Right lobe of liver (tissue), 6 donors: ENCODE data around the gene TLL1. TPM values are rescaled to one million over a fixed set of nuclear protein-coding genes. Genes with fewer than 3 reads are reported as not detected.

Source experiments
- ATAC-seq, 4 donors: fragments of 200-7000 bp; cut with Tn5 transposase; one replicate each; pipeline ENCODE4 v1.9.1; 2020; ENCODE audit warnings: mild to moderate bottlenecking in 4 of 4, moderate library complexity in 4 of 4
- DNase-seq, 3 donors: peaks; one replicate each; pipeline ENCODE4 v3.0.0-alpha.2; 2020
- H3K27ac ChIP-seq, 3 donors: fragments of 200-600 bp; one replicate each; pipeline ENCODE4 v1.8.0; 2022
- H3K27me3 ChIP-seq, 2 donors: fragments of 200-600 bp; one replicate each; pipeline ENCODE4 v1.8.0; 2022
- H3K36me3 ChIP-seq, 4 donors: fragments of 200-600 bp; sonication (generic) in 1 of 4; one replicate each; pipeline versions ENCODE4 v1.5.1 to v1.8.0; 2017 to 2022; ENCODE audit warnings: control low read depth in 1 of 4
- H3K4me1 ChIP-seq, 4 donors: fragments of 200-600 bp; sonication (generic) in 1 of 4; one replicate each; pipeline versions ENCODE4 v1.5.1 to v1.8.0; 2017 to 2022; ENCODE audit warnings: control low read depth in 1 of 4
- H3K4me3 ChIP-seq, 3 donors: fragments of 200-600 bp; one replicate each; pipeline ENCODE4 v1.8.0; 2022
- H3K9me3 ChIP-seq, 4 donors: fragments of 200-600 bp; sonication (generic) in 1 of 4; one replicate each; pipeline versions ENCODE4 v1.5.1 to v1.8.0; 2017 to 2022; ENCODE audit warnings: control low read depth in 1 of 4
- CTCF ChIP-seq, 4 donors: fragments of 200-600 bp in 3 of 4; fragments of 450-650 bp in 1 of 4; IDR thresholded peaks; one replicate each; pipeline versions ENCODE4 v1.5.1 to v1.8.0; 2016 to 2022; ENCODE audit warnings: antibody characterized with exemption in 4 of 4, mild to moderate bottlenecking in 2 of 4
- POLR2A ChIP-seq: fragments of 450-650 bp; IDR thresholded peaks from one replicate; pipeline ENCODE4 v1.6.1; 2017; ENCODE audit warnings: antibody characterized with exemption, mild to moderate bottlenecking
- WGBS: methylation state at CpG from one replicate; pipeline ENCODE4 v1.1.6; 2018; ENCODE audit warnings: low coverage, low lambda C conversion rate; ENCODE audit not compliant: insufficient coverage; ENCODE audit errors: missing lambda C conversion rate; 5-methylcytosine and 5-hydroxymethylcytosine counted together
- intact Hi-C, 2 donors: fragments of 100-400 bp; cut with DNase I; formaldehyde crosslinking; loops; one replicate each; pipeline versions ENCODE4 v1.11.2 to v1.14.1; 2022
- total RNA-seq, 6 experiments: library from RNA; depleted of rRNA in 2 of 6; stranded (reverse); fragments of >200 nt in 2 of 6; fragmentation: NEBNext Ultra II Directional in 3 of 6; extraction: Animal tissue kit (Norgen Biotek cat#: 25700) in 3 of 6; gene quantifications; one replicate each; pipeline versions ENCODE4 v1.1.0 to v1.2.4, GENCODE V29; 2016 to 2023
- donor health status: DM: no; HTN: yes; CAD: no.
- donor health status: DM: no; HTN: no; CAD: no.
- donor health status: DM: no; HTN: no; CAD: no.
- donor health status: DM: no; HTN: yes; CAD: no.
- donor health status: DM: no; HTN: yes; CAD: no.

The TLL1 gene
- total RNA-seq, 6 experiments from 2014 or later: 0.15 to 0.34 (median 0.26) TPM

GRCh38 chr4:165947019-165947418, 74.0 kb downstream of the TLL1 start:
- WGBS: 54% methylated on average over 3 of the region's 3 CpGs
- no peaks in the 10 kb centered on the region for H3K36me3 ChIP-seq
- H3K9me3 ChIP-seq: no peaks in the 10 kb centered on the region
- no peak overlapping the region for H3K27ac ChIP-seq
- H3K4me3 ChIP-seq: no peak overlapping the region
- no peaks in the 10 kb centered on the region for H3K4me1 ChIP-seq
- DNase-seq: no peak
- H3K27me3 ChIP-seq: no peaks in the 10 kb centered on the region
- no peak for ATAC-seq
- intact Hi-C loops: no loop called here
- TF ChIP-seq POLR2A (no peak), CTCF (IDR thresholded peaks at IDR 0.05) (no peak)

DNA sequence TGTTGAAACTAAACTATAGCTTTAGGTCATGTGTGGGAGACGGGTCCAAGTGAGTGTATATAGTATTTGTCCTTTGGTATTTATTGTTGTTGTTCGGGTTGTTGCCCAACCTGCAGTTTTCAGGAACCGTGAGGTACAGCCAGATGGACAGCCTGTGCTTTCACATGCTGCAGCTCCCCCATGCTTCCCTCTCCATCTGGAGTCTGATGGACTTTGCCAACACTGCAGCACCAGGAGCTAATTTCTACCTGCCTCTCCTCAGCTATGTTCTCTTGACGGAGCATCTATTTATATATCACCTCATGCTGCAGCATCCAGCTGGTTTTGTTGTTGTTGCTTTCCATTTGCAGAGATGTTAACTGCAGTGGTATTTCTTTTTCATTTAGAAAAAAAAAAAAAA, 80.1 kb downstream of the TLL1 start:
- TF ChIP-seq CTCF (IDR thresholded peaks at IDR 0.05) (no peak), POLR2A (no peak)
- DNase-seq (no peak), ATAC-seq (no peak)
- WGBS: no CpG with 5 or more reads among the region's 4 CpGs
- intact Hi-C loops: no loop called here
- no peaks in the 10 kb centered on the region for H3K4me1 ChIP-seq
- no peaks in the 10 kb centered on the region for H3K36me3 ChIP-seq
- H3K4me3 ChIP-seq: no peak overlapping the region
- H3K9me3 ChIP-seq: no peaks in the 10 kb centered on the region
- no peaks in the 10 kb centered on the region for H3K27me3 ChIP-seq
- H3K27ac ChIP-seq: no peak overlapping the region

GRCh38 chr4:165963621-165964020, 90.6 kb downstream of the TLL1 start:
- Histone ChIP-seq H3K4me3 (no peak overlapping the region), H3K27ac (no peak overlapping the region), H3K36me3 (no peaks in the 10 kb centered on the region), H3K9me3 (no peaks in the 10 kb centered on the region), H3K27me3 (no peaks in the 10 kb centered on the region), H3K4me1 (no peaks in the 10 kb centered on the region)
- ATAC-seq (no peak), DNase-seq (no peak)
- 47% methylated on average over 2 of the region's 2 CpGs for WGBS
- TF ChIP-seq CTCF (IDR thresholded peaks at IDR 0.05) (no peak), POLR2A (no peak)
- intact Hi-C loops: no loop called here

GRCh38 chr4:165964591-165964990, 91.6 kb downstream of the TLL1 start:
- TF ChIP-seq CTCF (IDR thresholded peaks at IDR 0.05) (no peak), POLR2A (no peak)
- WGBS: 68% methylated on average over 5 of the region's 5 CpGs
- H3K4me1 ChIP-seq: no peaks in the 10 kb centered on the region

GRCh38 chr4:165965503-165965902, 92.5 kb downstream of the TLL1 start:
- ATAC-seq (no peak), DNase-seq (no peak)
- TF ChIP-seq CTCF (IDR thresholded peaks at IDR 0.05): no peak
- TF ChIP-seq POLR2A: no peak
- Histone ChIP-seq H3K27ac (no peak overlapping the region), H3K9me3 (no peaks in the 10 kb centered on the region), H3K4me3 (no peak overlapping the region), H3K27me3 (no peaks in the 10 kb centered on the region), H3K36me3 (no peaks in the 10 kb centered on the region), H3K4me1 (no peaks in the 10 kb centered on the region)
- intact Hi-C loops: no loop called here
- 45% methylated on average over 2 of the region's 2 CpGs for whole genome bisulfite sequencing

More at GRCh38 chr4:165964591-165964990, 91.6 kb downstream of the TLL1 start:
- H3K27ac ChIP-seq: no peak overlapping the region
- no peaks in the 10 kb centered on the region for H3K27me3 ChIP-seq
- intact Hi-C loops: no loop called here
- H3K36me3 ChIP-seq: no peaks in the 10 kb centered on the region
- no peak overlapping the region for H3K4me3 ChIP-seq
- H3K9me3 ChIP-seq: no peaks in the 10 kb centered on the region
- DNase-seq (no peak), ATAC-seq (no peak)
